ENCODE measurements around the gene OPCML. TPM values are rescaled to one million over a fixed set of nuclear protein-coding genes. Genes with fewer than 3 reads are reported as not detected.
A peak's percentile ranks its signal among the peaks of the same experiment; 100 is the strongest.

Gene OPCML
- total and polyA plus RNA-seq, 2 experiments from 2014 or later = 1.2 to 4.4 TPM

DNA sequence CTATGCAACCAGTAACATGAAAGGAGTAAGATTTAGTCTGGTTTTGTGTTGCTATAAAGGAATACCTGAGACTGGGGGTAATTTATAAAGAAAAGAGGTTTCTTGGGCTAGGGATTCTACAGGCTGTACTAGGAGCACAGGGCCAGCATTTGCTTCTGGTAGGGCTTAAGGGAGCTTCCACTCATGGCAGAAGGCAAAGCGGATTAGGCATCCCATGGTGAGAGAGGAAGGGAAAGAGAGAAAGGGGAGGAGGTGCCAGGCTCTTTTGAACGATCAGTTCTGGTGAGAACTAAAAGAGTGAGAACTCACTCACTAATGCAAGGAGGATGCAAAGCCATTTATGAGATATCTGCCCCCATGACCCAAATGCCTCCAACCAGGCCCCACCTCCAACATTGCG, 283.2 kb downstream of the OPCML start:
- no peak overlapping the region for H2AFZ ChIP-seq
- Mint-ChIP-seq H3K4me3 (no peak overlapping the region), H3K9me3 (no peaks in the 10 kb centered on the region), H3K27ac (no peak overlapping the region; the same call in 1 of the 2 replicates), H3K27me3 (ENCODE audit: insufficient read depth, low read depth, poor library complexity) (peaks cover 3% of the 10 kb centered on the region), H3K36me3 (ENCODE audit: low read depth) (0 out of 3 replicates have a peak, but pooled peaks cover 3% of the 10 kb centered on the region), H3K4me1 (peaks cover 6% of the 10 kb centered on the region; the same call in 2 of the 3 replicates)
- H3K4me1 ChIP-seq (ENCODE audit: insufficient read depth) = peaks cover 4% of the 10 kb centered on the region; the same call in 1 of the 2 replicates
- no peaks in the 10 kb centered on the region for H3F3A ChIP-seq (replicated peaks; ENCODE audit: low read depth)
- ATAC-seq (peak; percentile 61), DNase-seq (ENCODE audit: low spot score) (no peak)
- H3K9me2 ChIP-seq (ENCODE audit: insufficient read depth) = 0 out of 2 replicates have a peak, but pooled peaks cover 7% of the 10 kb centered on the region
- no peaks in the 10 kb centered on the region for H4K20me1 ChIP-seq (replicated peaks; ENCODE audit: insufficient read depth)
- H3K4me3 ChIP-seq = no peak overlapping the region
- TF ChIP-seq EZH2phosphoT487 (IDR thresholded peaks at IDR 0.05; ENCODE audit: unreplicated experiment) (no peak), STAT1 (IDR thresholded peaks at IDR 0.05; ENCODE audit: unreplicated experiment) (no peak), POLR2AphosphoS5 (IDR thresholded peaks at IDR 0.05; ENCODE audit: low read depth) (no peak), ZNF331 (CRISPR knock-in tag; IDR thresholded peaks at IDR 0.05; ENCODE audit: low read depth) (no peak), ZNF114 (CRISPR knock-in tag; IDR thresholded peaks at IDR 0.05) (no peak), NANOG (IDR thresholded peaks at IDR 0.05; ENCODE audit: borderline replicate concordance) (no peak), EZH2 (IDR thresholded peaks at IDR 0.05; ENCODE audit: low read depth, unreplicated experiment) (no peak), CREB1 (CRISPR knock-in tag; IDR thresholded peaks at IDR 0.05; ENCODE audit: low read depth) (no peak), JUNB (IDR thresholded peaks at IDR 0.05; ENCODE audit: unreplicated experiment) (no peak)
- TF ChIP-seq, protein P1, sequence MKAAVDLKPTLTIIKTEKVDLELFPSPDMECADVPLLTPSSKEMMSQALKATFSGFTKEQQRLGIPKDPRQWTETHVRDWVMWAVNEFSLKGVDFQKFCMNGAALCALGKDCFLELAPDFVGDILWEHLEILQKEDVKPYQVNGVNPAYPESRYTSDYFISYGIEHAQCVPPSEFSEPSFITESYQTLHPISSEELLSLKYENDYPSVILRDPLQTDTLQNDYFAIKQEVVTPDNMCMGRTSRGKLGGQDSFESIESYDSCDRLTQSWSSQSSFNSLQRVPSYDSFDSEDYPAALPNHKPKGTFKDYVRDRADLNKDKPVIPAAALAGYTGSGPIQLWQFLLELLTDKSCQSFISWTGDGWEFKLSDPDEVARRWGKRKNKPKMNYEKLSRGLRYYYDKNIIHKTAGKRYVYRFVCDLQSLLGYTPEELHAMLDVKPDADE (IDR thresholded peaks at IDR 0.05) = no peak
- TF ChIP-seq, protein P2, sequence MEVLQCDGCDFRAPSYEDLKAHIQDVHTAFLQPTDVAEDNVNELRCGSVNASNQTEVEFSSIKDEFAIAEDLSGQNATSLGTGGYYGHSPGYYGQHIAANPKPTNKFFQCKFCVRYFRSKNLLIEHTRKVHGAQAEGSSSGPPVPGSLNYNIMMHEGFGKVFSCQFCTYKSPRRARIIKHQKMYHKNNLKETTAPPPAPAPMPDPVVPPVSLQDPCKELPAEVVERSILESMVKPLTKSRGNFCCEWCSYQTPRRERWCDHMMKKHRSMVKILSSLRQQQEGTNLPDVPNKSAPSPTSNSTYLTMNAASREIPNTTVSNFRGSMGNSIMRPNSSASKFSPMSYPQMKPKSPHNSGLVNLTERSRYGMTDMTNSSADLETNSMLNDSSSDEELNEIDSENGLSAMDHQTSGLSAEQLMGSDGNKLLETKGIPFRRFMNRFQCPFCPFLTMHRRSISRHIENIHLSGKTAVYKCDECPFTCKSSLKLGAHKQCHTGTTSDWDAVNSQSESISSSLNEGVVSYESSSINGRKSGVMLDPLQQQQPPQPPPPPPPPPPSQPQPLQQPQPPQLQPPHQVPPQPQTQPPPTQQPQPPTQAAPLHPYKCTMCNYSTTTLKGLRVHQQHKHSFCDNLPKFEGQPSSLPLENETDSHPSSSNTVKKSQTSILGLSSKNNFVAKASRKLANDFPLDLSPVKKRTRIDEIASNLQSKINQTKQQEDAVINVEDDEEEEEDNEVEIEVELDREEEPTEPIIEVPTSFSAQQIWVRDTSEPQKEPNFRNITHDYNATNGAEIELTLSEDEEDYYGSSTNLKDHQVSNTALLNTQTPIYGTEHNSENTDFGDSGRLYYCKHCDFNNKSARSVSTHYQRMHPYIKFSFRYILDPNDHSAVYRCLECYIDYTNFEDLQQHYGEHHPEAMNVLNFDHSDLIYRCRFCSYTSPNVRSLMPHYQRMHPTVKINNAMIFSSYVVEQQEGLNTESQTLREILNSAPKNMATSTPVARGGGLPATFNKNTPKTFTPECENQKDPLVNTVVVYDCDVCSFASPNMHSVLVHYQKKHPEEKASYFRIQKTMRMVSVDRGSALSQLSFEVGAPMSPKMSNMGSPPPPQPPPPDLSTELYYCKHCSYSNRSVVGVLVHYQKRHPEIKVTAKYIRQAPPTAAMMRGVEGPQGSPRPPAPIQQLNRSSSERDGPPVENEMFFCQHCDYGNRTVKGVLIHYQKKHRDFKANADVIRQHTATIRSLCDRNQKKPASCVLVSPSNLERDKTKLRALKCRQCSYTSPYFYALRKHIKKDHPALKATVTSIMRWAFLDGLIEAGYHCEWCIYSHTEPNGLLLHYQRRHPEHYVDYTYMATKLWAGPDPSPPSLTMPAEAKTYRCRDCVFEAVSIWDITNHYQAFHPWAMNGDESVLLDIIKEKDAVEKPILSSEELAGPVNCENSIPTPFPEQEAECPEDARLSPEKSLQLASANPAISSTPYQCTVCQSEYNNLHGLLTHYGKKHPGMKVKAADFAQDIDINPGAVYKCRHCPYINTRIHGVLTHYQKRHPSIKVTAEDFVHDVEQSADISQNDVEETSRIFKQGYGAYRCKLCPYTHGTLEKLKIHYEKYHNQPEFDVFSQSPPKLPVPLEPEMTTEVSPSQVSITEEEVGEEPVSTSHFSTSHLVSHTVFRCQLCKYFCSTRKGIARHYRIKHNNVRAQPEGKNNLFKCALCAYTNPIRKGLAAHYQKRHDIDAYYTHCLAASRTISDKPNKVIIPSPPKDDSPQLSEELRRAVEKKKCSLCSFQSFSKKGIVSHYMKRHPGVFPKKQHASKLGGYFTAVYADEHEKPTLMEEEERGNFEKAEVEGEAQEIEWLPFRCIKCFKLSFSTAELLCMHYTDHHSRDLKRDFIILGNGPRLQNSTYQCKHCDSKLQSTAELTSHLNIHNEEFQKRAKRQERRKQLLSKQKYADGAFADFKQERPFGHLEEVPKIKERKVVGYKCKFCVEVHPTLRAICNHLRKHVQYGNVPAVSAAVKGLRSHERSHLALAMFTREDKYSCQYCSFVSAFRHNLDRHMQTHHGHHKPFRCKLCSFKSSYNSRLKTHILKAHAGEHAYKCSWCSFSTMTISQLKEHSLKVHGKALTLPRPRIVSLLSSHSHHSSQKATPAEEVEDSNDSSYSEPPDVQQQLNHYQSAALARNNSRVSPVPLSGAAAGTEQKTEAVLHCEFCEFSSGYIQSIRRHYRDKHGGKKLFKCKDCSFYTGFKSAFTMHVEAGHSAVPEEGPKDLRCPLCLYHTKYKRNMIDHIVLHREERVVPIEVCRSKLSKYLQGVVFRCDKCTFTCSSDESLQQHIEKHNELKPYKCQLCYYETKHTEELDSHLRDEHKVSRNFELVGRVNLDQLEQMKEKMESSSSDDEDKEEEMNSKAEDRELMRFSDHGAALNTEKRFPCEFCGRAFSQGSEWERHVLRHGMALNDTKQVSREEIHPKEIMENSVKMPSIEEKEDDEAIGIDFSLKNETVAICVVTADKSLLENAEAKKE (CRISPR knock-in tag; IDR thresholded peaks at IDR 0.05) = no peak
- TF ChIP-seq, protein P3, sequence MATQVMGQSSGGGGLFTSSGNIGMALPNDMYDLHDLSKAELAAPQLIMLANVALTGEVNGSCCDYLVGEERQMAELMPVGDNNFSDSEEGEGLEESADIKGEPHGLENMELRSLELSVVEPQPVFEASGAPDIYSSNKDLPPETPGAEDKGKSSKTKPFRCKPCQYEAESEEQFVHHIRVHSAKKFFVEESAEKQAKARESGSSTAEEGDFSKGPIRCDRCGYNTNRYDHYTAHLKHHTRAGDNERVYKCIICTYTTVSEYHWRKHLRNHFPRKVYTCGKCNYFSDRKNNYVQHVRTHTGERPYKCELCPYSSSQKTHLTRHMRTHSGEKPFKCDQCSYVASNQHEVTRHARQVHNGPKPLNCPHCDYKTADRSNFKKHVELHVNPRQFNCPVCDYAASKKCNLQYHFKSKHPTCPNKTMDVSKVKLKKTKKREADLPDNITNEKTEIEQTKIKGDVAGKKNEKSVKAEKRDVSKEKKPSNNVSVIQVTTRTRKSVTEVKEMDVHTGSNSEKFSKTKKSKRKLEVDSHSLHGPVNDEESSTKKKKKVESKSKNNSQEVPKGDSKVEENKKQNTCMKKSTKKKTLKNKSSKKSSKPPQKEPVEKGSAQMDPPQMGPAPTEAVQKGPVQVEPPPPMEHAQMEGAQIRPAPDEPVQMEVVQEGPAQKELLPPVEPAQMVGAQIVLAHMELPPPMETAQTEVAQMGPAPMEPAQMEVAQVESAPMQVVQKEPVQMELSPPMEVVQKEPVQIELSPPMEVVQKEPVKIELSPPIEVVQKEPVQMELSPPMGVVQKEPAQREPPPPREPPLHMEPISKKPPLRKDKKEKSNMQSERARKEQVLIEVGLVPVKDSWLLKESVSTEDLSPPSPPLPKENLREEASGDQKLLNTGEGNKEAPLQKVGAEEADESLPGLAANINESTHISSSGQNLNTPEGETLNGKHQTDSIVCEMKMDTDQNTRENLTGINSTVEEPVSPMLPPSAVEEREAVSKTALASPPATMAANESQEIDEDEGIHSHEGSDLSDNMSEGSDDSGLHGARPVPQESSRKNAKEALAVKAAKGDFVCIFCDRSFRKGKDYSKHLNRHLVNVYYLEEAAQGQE (IDR thresholded peaks at IDR 0.05; ENCODE audit: unreplicated experiment) = no peak
- TF ChIP-seq, protein P4, sequence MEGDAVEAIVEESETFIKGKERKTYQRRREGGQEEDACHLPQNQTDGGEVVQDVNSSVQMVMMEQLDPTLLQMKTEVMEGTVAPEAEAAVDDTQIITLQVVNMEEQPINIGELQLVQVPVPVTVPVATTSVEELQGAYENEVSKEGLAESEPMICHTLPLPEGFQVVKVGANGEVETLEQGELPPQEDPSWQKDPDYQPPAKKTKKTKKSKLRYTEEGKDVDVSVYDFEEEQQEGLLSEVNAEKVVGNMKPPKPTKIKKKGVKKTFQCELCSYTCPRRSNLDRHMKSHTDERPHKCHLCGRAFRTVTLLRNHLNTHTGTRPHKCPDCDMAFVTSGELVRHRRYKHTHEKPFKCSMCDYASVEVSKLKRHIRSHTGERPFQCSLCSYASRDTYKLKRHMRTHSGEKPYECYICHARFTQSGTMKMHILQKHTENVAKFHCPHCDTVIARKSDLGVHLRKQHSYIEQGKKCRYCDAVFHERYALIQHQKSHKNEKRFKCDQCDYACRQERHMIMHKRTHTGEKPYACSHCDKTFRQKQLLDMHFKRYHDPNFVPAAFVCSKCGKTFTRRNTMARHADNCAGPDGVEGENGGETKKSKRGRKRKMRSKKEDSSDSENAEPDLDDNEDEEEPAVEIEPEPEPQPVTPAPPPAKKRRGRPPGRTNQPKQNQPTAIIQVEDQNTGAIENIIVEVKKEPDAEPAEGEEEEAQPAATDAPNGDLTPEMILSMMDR (conservative IDR thresholded peaks at IDR 0.05; ENCODE audit: low read depth in 2 of 2) = no peak
- no peak overlapping the region for H3K27ac ChIP-seq (ENCODE audit: low read depth)
- H3K79me2 ChIP-seq (replicated peaks; ENCODE audit: insufficient read depth) = no peaks in the 10 kb centered on the region
- no peaks in the 10 kb centered on the region for H3K27me3 ChIP-seq (ENCODE audit: insufficient read depth)
- no peaks in the 10 kb centered on the region for H3K36me3 ChIP-seq (ENCODE audit: insufficient read depth)
- no peak overlapping the region for H3K4me2 ChIP-seq

Data from GM23338 (cell line).